Trophoblast cell (in vitro differentiated cells and primary cell): ENCODE results near the gene NCOR2.

Experiments
- DNase-seq, 2 donors: peaks; one replicate each; pipeline ENCODE4 v3.0.0-alpha.2; 2016
- H2AFZ ChIP-seq: 2 replicates; pipeline ENCODE4 v1.6.1; 2013; ENCODE audit warnings: low read length, moderate library complexity, mild to moderate bottlenecking; ENCODE audit not compliant: insufficient read depth, poor library complexity
- H2AK5ac ChIP-seq: 2 replicates; pipeline ENCODE4 v1.6.1; 2013; ENCODE audit warnings: mild to moderate bottlenecking, low read length
- H2BK120ac ChIP-seq: 2 replicates; pipeline ENCODE4 v1.6.1; 2013; ENCODE audit warnings: low read length, mild to moderate bottlenecking, moderate library complexity; ENCODE audit not compliant: insufficient read depth, poor library complexity
- H2BK12ac ChIP-seq: 2 replicates; pipeline ENCODE4 v1.6.1; 2013; ENCODE audit warnings: mild to moderate bottlenecking, low read length, moderate library complexity
- H2BK5ac ChIP-seq: 2 replicates; pipeline ENCODE4 v1.6.1; 2013; ENCODE audit warnings: low read length, low read depth, moderate library complexity, mild to moderate bottlenecking; ENCODE audit not compliant: poor library complexity
- H3K14ac ChIP-seq: 2 replicates; pipeline ENCODE4 v1.6.1; 2013; ENCODE audit warnings: mild to moderate bottlenecking, low read length
- H3K18ac ChIP-seq: 2 replicates; pipeline ENCODE4 v1.6.1; 2013; ENCODE audit warnings: mild to moderate bottlenecking, low read length
- H3K23ac ChIP-seq: 2 replicates; pipeline ENCODE4 v1.6.1; 2013; ENCODE audit warnings: low read length
- H3K27ac ChIP-seq: 2 replicates; pipeline ENCODE4 v1.5.1; 2013; ENCODE audit warnings: low read depth, mild to moderate bottlenecking, inconsistent platforms, low read length, moderate library complexity
- H3K27me3 ChIP-seq: 2 replicates; pipeline ENCODE4 v1.6.1; 2013; ENCODE audit warnings: inconsistent platforms, mild to moderate bottlenecking, low read length, moderate library complexity; ENCODE audit not compliant: insufficient read depth
- H3K36me3 ChIP-seq, 2 experiments: 1 replicate in 1 of 2; 2 replicates in 1 of 2; pipeline ENCODE4 v1.6.1; 2013; ENCODE audit warnings: low read length in 2 of 2, mild to moderate bottlenecking in 2 of 2, moderate library complexity in 1 of 2; ENCODE audit not compliant: insufficient read depth in 2 of 2, control insufficient read depth in 1 of 2
- H3K4ac ChIP-seq: 2 replicates; pipeline ENCODE4 v1.6.1; 2013; ENCODE audit warnings: low read depth, mild to moderate bottlenecking, low read length, moderate library complexity
- H3K4me1 ChIP-seq, 2 experiments: 1 replicate in 1 of 2; 2 replicates in 1 of 2; pipeline ENCODE4 v1.6.1; 2013; ENCODE audit warnings: low read length in 2 of 2, mild to moderate bottlenecking in 2 of 2, moderate library complexity in 1 of 2; ENCODE audit not compliant: insufficient read depth in 2 of 2, control insufficient read depth in 1 of 2
- H3K4me2 ChIP-seq: 2 replicates; pipeline ENCODE4 v1.6.1; 2013; ENCODE audit warnings: inconsistent platforms, mild to moderate bottlenecking, low read length, moderate library complexity
- H3K4me3 ChIP-seq: 2 replicates; pipeline ENCODE4 v1.5.1; 2013; ENCODE audit warnings: mild to moderate bottlenecking, low read depth, low read length, inconsistent platforms
- H3K79me1 ChIP-seq: one replicate; pipeline ENCODE4 v1.6.1; 2013; ENCODE audit warnings: low read length
- H3K79me2 ChIP-seq: 2 replicates; pipeline ENCODE4 v1.6.1; 2013; ENCODE audit warnings: low read length, mild to moderate bottlenecking; ENCODE audit not compliant: control insufficient read depth, insufficient read depth, poor library complexity
- H3K9ac ChIP-seq: 2 replicates; pipeline ENCODE4 v1.6.1; 2013; ENCODE audit warnings: mild to moderate bottlenecking, low read length
- H3K9me3 ChIP-seq: 2 replicates; pipeline ENCODE4 v1.6.1; 2013; ENCODE audit warnings: low read depth, mild to moderate bottlenecking, control low read depth, inconsistent platforms, low read length; ENCODE audit not compliant: insufficient read depth
- H4K12ac ChIP-seq: 2 replicates; pipeline ENCODE4 v1.6.1; 2013; ENCODE audit warnings: low read depth, mild to moderate bottlenecking, low read length, moderate library complexity
- H4K8ac ChIP-seq: 2 replicates; pipeline ENCODE4 v1.6.1; 2013; ENCODE audit warnings: low read depth, mild to moderate bottlenecking, low read length, moderate library complexity
- H4K91ac ChIP-seq: one replicate; pipeline ENCODE4 v1.6.1; 2013; ENCODE audit warnings: low read depth, mild to moderate bottlenecking, low read length, moderate library complexity
- WGBS: extraction: QIAGEN DNeasy Blood & Tissue Kit; methylation state at CpG from one replicate; pipeline ENCODE4 v1.1.7; 2013; ENCODE audit warnings: missing lambda C conversion rate; ENCODE audit not compliant: insufficient read length, insufficient coverage; ENCODE audit errors: extremely low coverage; 5-methylcytosine and 5-hydroxymethylcytosine counted together

NCOR2 gene

DNA sequence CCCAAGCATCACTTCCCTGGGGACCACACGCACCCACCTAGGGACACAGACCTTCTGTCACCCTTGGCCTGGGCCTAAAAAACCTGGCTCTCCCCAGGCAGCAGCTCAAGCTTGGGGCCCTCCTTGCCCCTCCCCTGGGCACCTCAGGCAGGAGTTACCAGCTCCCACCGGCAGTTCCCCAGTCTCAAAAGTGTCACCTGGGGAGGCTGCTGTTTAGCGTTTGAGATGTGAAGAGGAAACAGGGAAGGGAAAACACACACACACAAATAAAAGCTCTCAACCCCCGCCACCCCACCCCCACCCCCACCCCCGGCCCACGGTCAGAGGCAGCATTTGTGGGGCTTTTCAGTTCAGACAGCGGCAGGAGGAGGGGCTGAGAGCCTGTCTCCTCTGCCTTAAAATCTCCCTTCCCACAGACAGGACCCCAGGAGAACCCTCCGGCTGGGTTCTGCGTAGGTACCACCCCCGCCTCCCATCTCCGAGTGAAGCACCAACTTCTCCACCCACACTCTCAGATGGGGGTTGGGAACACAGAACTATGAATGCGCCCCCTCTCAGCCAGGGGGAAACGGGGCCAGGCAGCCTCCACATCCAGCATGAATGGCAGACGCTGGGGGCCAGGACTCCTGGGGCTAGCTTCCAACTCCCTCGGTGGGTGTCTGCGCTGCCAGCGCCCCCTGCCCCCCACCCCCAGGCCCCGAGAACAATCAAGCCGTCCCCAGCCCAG lies 3.0 kb downstream of the NCOR2 start:
- Histone ChIP-seq H3K18ac (peak overlapping the region; percentile 50), H3K4me1 (peaks cover 29 to 39% of the 10 kb centered on the region in 2 experiments), H3K27ac (no peak overlapping the region), H4K12ac (no peak overlapping the region), H3K14ac (peak overlapping the region; percentile 45), H3K9me3 (no peaks in the 10 kb centered on the region), H3K4me2 (no peak overlapping the region), H3K27me3 (no peaks in the 10 kb centered on the region), H2AK5ac (peak overlapping the region; percentile 36), H4K8ac (no peak overlapping the region), H3K4me3 (no peak overlapping the region), H3K9ac (no peak overlapping the region), H3K36me3 (no peaks in the 10 kb centered on the region), H4K91ac (no peak overlapping the region), H2BK120ac (peak overlapping the region; percentile 30), H2AFZ (no peak overlapping the region), H3K79me1 (peaks cover 24% of the 10 kb centered on the region), H2BK5ac (no peak overlapping the region), H3K79me2 (peaks cover 51% of the 10 kb centered on the region), H2BK12ac (peak overlapping the region; percentile 13), H3K4ac (peak overlapping the region; percentile 90), H3K23ac (no peak overlapping the region)
- no peak for DNase-seq
- no CpG with 5 or more reads among the region's 19 CpGs for WGBS

DNA sequence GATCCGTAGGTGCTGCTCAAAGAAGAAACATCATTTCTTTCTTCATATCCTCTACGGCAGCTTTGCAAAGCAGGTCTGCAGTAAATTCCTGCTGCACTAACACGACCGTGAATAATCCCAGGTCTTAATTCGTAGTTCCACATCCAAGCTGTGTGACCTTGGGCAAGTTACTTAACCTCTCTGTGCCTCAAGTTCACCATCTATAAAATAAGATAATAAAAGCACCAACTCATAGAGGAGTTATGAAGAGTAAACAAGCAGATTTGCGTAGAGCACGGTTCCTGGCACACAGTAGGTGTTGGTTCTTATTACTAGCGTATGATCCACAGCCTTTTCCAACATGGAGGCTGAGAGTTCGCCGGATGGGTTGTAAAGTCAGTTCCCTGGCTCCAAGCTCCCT lies 3.6 kb downstream of the NCOR2 start:
- H4K12ac ChIP-seq = no peak overlapping the region
- no peaks in the 10 kb centered on the region for H3K27me3 ChIP-seq
- no peak overlapping the region for H3K27ac ChIP-seq
- peak overlapping the region; percentile 27 for H3K14ac ChIP-seq
- H4K91ac ChIP-seq = no peak overlapping the region
- H3K23ac ChIP-seq = no peak overlapping the region
- H3K4me3 ChIP-seq = no peak overlapping the region
- H3K9ac ChIP-seq = no peak overlapping the region
- WGBS = no CpG with 5 or more reads among the region's 10 CpGs
- DNase-seq = no peak
- H3K4me1 ChIP-seq = peaks cover 26 to 36% of the 10 kb centered on the region in 2 experiments
- H2BK5ac ChIP-seq = no peak overlapping the region
- H2AK5ac ChIP-seq = peak overlapping the region; percentile 36
- no peak overlapping the region for H4K8ac ChIP-seq
- H3K79me2 ChIP-seq = peaks cover 56% of the 10 kb centered on the region
- no peak overlapping the region for H2BK120ac ChIP-seq
- H3K18ac ChIP-seq = peak overlapping the region; percentile 50
- H3K79me1 ChIP-seq = peaks cover 20% of the 10 kb centered on the region
- H3K36me3 ChIP-seq = peaks cover 2 to 3% of the 10 kb centered on the region in 2 experiments
- no peak overlapping the region for H3K4me2 ChIP-seq
- peak overlapping the region; percentile 86 for H3K4ac ChIP-seq
- H2BK12ac ChIP-seq = peak overlapping the region; percentile 13
- no peaks in the 10 kb centered on the region for H3K9me3 ChIP-seq
- no peak overlapping the region for H2AFZ ChIP-seq

DNA sequence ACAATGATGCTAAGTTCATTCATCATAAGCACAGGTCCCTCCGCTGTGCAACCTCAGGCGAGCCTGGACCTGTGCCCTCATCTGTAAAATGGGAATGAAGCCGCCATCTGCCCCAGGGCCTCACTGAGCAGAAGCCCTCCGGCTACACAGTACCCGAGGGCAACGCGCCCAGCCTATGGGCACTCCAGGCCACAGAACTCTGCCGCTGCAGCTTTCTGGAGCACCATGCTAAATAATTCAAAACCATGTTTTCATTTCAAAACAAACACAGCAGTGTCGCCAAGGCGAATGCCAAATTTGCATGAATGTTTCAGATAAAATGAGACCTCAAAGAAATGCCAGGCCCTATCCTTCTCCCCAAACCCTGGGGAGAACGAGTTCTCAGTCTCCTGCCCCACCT lies 4.0 kb downstream of the NCOR2 start:
- no peak overlapping the region for H3K4me2 ChIP-seq
- H4K8ac ChIP-seq = no peak overlapping the region
- H2AFZ ChIP-seq = no peak overlapping the region
- peak overlapping the region; percentile 86 for H3K4ac ChIP-seq
- no peak overlapping the region for H4K12ac ChIP-seq
- WGBS = no CpG with 5 or more reads among the region's 11 CpGs
- no peak overlapping the region for H3K27ac ChIP-seq
- no peak overlapping the region for H3K14ac ChIP-seq
- no peak overlapping the region for H3K9ac ChIP-seq
- DNase-seq = peak in 1 of 2 donors; percentile 54
- no peak overlapping the region for H4K91ac ChIP-seq
- peaks cover 20% of the 10 kb centered on the region for H3K79me1 ChIP-seq
- no peak overlapping the region for H3K23ac ChIP-seq
- H3K4me3 ChIP-seq = no peak overlapping the region
- peaks cover 60% of the 10 kb centered on the region for H3K79me2 ChIP-seq
- no peak overlapping the region for H2BK12ac ChIP-seq
- H3K9me3 ChIP-seq = no peaks in the 10 kb centered on the region
- peaks cover 4 to 6% of the 10 kb centered on the region in 2 experiments for H3K36me3 ChIP-seq
- no peak overlapping the region for H2AK5ac ChIP-seq
- H3K4me1 ChIP-seq = peaks cover 24 to 33% of the 10 kb centered on the region in 2 experiments
- H3K27me3 ChIP-seq = no peaks in the 10 kb centered on the region
- H3K18ac ChIP-seq = no peak overlapping the region
- no peak overlapping the region for H2BK120ac ChIP-seq
- H2BK5ac ChIP-seq = no peak overlapping the region

DNA sequence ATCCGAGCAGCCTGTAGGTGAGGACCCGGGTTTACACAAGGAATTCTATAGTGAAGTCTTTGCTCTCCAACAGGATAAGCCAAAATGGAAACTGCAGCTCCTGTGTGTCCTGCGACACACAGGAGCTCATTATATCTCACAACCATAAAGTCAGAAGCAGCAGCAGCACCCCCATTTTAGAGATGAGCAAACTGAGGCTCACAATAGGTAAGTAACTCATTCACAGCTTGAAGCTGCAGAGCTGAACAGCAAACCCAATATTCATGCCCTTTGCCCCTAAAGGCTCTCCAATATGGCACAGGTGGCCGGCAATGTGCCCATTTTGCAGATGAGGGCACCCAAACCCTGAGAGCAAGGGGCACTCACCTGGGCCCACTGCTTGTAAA lies 4.6 kb downstream of the NCOR2 start:
- Histone ChIP-seq H3K14ac (no peak overlapping the region), H2BK5ac (no peak overlapping the region), H4K8ac (no peak overlapping the region), H3K4me3 (no peak overlapping the region), H2AFZ (no peak overlapping the region), H3K4me1 (peaks cover 19 to 27% of the 10 kb centered on the region in 2 experiments), H3K4ac (peak overlapping the region; percentile 86), H3K79me2 (peaks cover 65% of the 10 kb centered on the region), H3K18ac (no peak overlapping the region), H3K27me3 (no peaks in the 10 kb centered on the region), H3K4me2 (no peak overlapping the region), H2AK5ac (no peak overlapping the region), H3K36me3 (peaks cover 4 to 8% of the 10 kb centered on the region in 2 experiments), H3K9ac (no peak overlapping the region), H4K91ac (no peak overlapping the region), H2BK12ac (no peak overlapping the region), H4K12ac (no peak overlapping the region), H3K9me3 (no peaks in the 10 kb centered on the region), H3K23ac (no peak overlapping the region), H3K79me1 (peaks cover 16% of the 10 kb centered on the region), H2BK120ac (no peak overlapping the region), H3K27ac (no peak overlapping the region)
- WGBS = no CpG with 5 or more reads among the region's 4 CpGs
- DNase-seq = no peak
